HepG2 (cell line): ENCODE data around the gene ING2. TPM values are rescaled to one million over a fixed set of nuclear protein-coding genes. Genes with fewer than 3 reads are reported as not detected.

Experiments used
- ATAC-seq: fragments of 200-7000 bp; cut with Tn5 transposase; 3 replicates; pipeline ENCODE4 v1.9.1; 2020; ENCODE audit warnings: mild to moderate bottlenecking, moderate library complexity
- BruUV-seq: library from RNA; stranded (reverse); fragments of 400-500 nt; replicated peaks from 2 replicates; lab custom pipeline; 2021; lab: Mats Ljungman, UMichigan
- CTCF ChIA-PET: fragments of 300-600 bp; formaldehyde crosslinking; extraction: SDS; loops from one replicate; lab custom pipeline; 2021; ENCODE audit warnings: low total read pairs, inconsistent platforms, low intra/inter-chr PET ratio; lab: Yijun Ruan, JAX
- POLR2A ChIA-PET: fragments of 350-600 bp; sonication (Branson Sonifier 250); formaldehyde crosslinking; loops from one replicate; lab custom pipeline; 2020; ENCODE audit warnings: antibody characterized with exemption, inconsistent platforms; lab: Yijun Ruan, JAX
- DNase-seq: peaks from one replicate; pipeline ENCODE4 v3.0.0-alpha.2; 2015; ENCODE audit warnings: low spot score
- FAIRE-seq: peaks from 3 replicates; lab custom pipeline; 2011; peaks lifted over from hg19 to GRCh38; lab: Jason Lieb, UNC
- H2AFZ ChIP-seq: one replicate; pipeline ENCODE4 v1.6.1; 2011; ENCODE audit warnings: low read length, inconsistent platforms
- H3K27ac ChIP-seq: fragments of 300-600 bp; 3 replicates; pipeline ENCODE4 v1.8.0; 2011; ENCODE audit warnings: mixed run types, mild to moderate bottlenecking, mixed read lengths, low read length, inconsistent platforms; ENCODE audit not compliant: insufficient read depth; ENCODE audit errors: extremely low read length
- H3K27me3 ChIP-seq, 2 experiments: fragments of 200-600 bp in 1 of 2; 2 replicates in 1 of 2; 3 replicates in 1 of 2; pipeline versions ENCODE4 v1.6.0 to v1.8.0; 2011; ENCODE audit warnings: low read length in 2 of 2, mild to moderate bottlenecking in 2 of 2, moderate library complexity in 2 of 2, inconsistent platforms in 1 of 2; ENCODE audit not compliant: insufficient read depth in 2 of 2, control insufficient read depth in 1 of 2
- H3K36me3 ChIP-seq, 2 experiments: fragments of 200-600 bp in 1 of 2; replicated peaks in 1 of 2; 2 replicates in 1 of 2; 3 replicates in 1 of 2; pipeline versions ENCODE4 v1.5.1 to v1.8.0; 2011; ENCODE audit warnings: low read length in 2 of 2, inconsistent platforms in 1 of 2; ENCODE audit not compliant: insufficient read depth in 2 of 2, control insufficient read depth in 1 of 2
- H3K4me1 ChIP-seq: 2 replicates; pipeline ENCODE4 v1.5.1; 2012; ENCODE audit warnings: low read length, inconsistent platforms; ENCODE audit not compliant: insufficient read depth
- H3K4me2 ChIP-seq: 2 replicates; pipeline ENCODE4 v1.6.0; 2011; ENCODE audit warnings: low read depth, low read length, inconsistent platforms
- H3K4me3 ChIP-seq, 3 experiments: fragments of 200-600 bp in 1 of 3; sonication (generic), shearing (Covaris generic) in 1 of 3; replicated peaks in 1 of 3; 2 replicates each; pipeline ENCODE4 v1.5.1; 2011 to 2016; ENCODE audit warnings: low read length in 3 of 3, inconsistent platforms in 2 of 3, low read depth in 2 of 3, mild to moderate bottlenecking in 2 of 3, control low read depth in 1 of 3, mixed read lengths in 1 of 3; ENCODE audit not compliant: insufficient read depth in 1 of 3
- H3K79me2 ChIP-seq: one replicate; pipeline ENCODE4 v1.6.1; 2011; ENCODE audit warnings: low read length, inconsistent platforms; ENCODE audit not compliant: insufficient read depth
- H3K9ac ChIP-seq: 2 replicates; pipeline ENCODE4 v1.6.0; 2011; ENCODE audit warnings: mild to moderate bottlenecking, low read depth, low read length, inconsistent platforms; ENCODE audit not compliant: insufficient read depth
- H3K9me3 ChIP-seq: 2 replicates; pipeline ENCODE4 v1.5.1; 2012; ENCODE audit warnings: mild to moderate bottlenecking, low read length
- H4K20me1 ChIP-seq: 2 replicates; pipeline ENCODE4 v1.6.0; 2011; ENCODE audit warnings: inconsistent platforms, mild to moderate bottlenecking, low read length, moderate library complexity; ENCODE audit not compliant: insufficient read depth
- HBP1 ChIP-seq: IDR thresholded peaks from 2 replicates; pipeline ENCODE4 v1.6.1; 2016; ENCODE audit warnings: low read depth, control low read depth
- HCFC1 ChIP-seq: fragments of 150-350 bp; IDR thresholded peaks from 2 replicates; pipeline ENCODE4 v1.6.1; 2014; ENCODE audit warnings: low read depth, low read length
- MAX ChIP-seq: IDR thresholded peaks from 2 replicates; pipeline ENCODE4 v1.6.1; 2012; ENCODE audit warnings: inconsistent platforms
- RBM22 ChIP-seq: fragments of 200-400 bp; formaldehyde crosslinking; optimal IDR thresholded peaks from 2 replicates; pipeline ENCODE3; 2017; ENCODE audit warnings: mild to moderate bottlenecking, low read length, moderate library complexity
- RNF2 ChIP-seq: fragments of 450-650 bp; conservative IDR thresholded peaks from 2 replicates; pipeline ENCODE4 v1.6.1; 2016; ENCODE audit warnings: low read depth
- SIN3A ChIP-seq: IDR thresholded peaks from 2 replicates; pipeline ENCODE4 v1.6.1; 2011; ENCODE audit warnings: low read depth, mild to moderate bottlenecking, control low read depth, low read length, borderline replicate concordance
- SIN3B ChIP-seq: fragments of 150-350 bp; IDR thresholded peaks from 2 replicates; pipeline ENCODE4 v1.6.1; 2014; ENCODE audit warnings: low read length
- SKI ChIP-seq: fragments of 450-650 bp; IDR thresholded peaks from one replicate; pipeline ENCODE4 v1.6.1; 2018; ENCODE audit warnings: mild to moderate bottlenecking; ENCODE audit not compliant: partially characterized antibody
- SMAD1 ChIP-seq: sonication (generic); formaldehyde crosslinking; IDR thresholded peaks from 2 replicates; pipeline ENCODE4 v1.4.0; 2020; ENCODE audit warnings: missing genetic modification reagents, low read depth, mild to moderate bottlenecking, borderline replicate concordance
- SP140L ChIP-seq: sonication (generic); formaldehyde crosslinking; IDR thresholded peaks from 2 replicates; pipeline ENCODE4 v1.4.0; 2020; ENCODE audit warnings: missing genetic modification reagents, borderline replicate concordance
- XRCC5 ChIP-seq: fragments of 200-400 bp; formaldehyde crosslinking; optimal IDR thresholded peaks from 2 replicates; pipeline ENCODE3; 2017; ENCODE audit warnings: mild to moderate bottlenecking, low read length
- ZFP36L2 ChIP-seq: sonication (generic); formaldehyde crosslinking; IDR thresholded peaks from 2 replicates; pipeline ENCODE4 v1.4.0; 2020; ENCODE audit warnings: missing genetic modification reagents
- ZIK1 ChIP-seq: sonication (generic); formaldehyde crosslinking; IDR thresholded peaks from 2 replicates; pipeline ENCODE4 v1.5.0; 2020; ENCODE audit warnings: mild to moderate bottlenecking, low read depth, missing genetic modification reagents, borderline replicate concordance
- ZNF652 ChIP-seq: IDR thresholded peaks from 2 replicates; pipeline ENCODE4 v1.6.1; 2016; ENCODE audit warnings: low read depth, borderline replicate concordance
- WGBS: methylation state at CpG from one replicate; pipeline ENCODE4 v1.1.6; 2017; ENCODE audit warnings: low lambda C conversion rate; 5-methylcytosine and 5-hydroxymethylcytosine counted together
- in situ Hi-C: cut with HindIII; loops from 2 replicates; pipeline ENCODE4 v1.10.0; 2017; ENCODE audit warnings: low pct_unique_long_range_greater_than_20kb; ENCODE audit not compliant: extremely low pct_ligation_motif_present
- intact Hi-C: fragments of 100-400 bp; cut with micrococcal nuclease; formaldehyde crosslinking; loops from one replicate; pipeline ENCODE4 v1.10.0; 2022; ENCODE audit not compliant: unreplicated experiment
- polyA plus RNA-seq, 8 experiments: library from polyadenylated mRNA; depleted of rRNA in 3 of 8; stranded (reverse) in 7 of 8; unstranded in 1 of 8; fragments of >200 nt; fragmentation: Illumina TruSeq in 4 of 8; extraction: Trizol in 4 of 8; gene quantifications; 2 replicates each; pipeline versions ENCODE4 v1.2.1 to v1.2.3, GENCODE V29; 2011 to 2016; ENCODE audit warnings: low read depth in 4 of 8, missing spikeins in 1 of 8, mixed read lengths in 1 of 8; ENCODE audit not compliant: insufficient read depth in 1 of 8
- total RNA-seq, 5 experiments: library from RNA; depleted of rRNA; stranded (reverse); fragments of >200 nt; fragmentation: Illumina TruSeq; extraction: Trizol; gene quantifications; 2 replicates each; pipeline ENCODE4 v1.2.3, GENCODE V29; 2016; ENCODE audit warnings: low read depth in 1 of 5

ING2 gene
- total and polyA plus RNA-seq, 2 of the 13 experiments (the other 11 are each of a cell fraction or from before 2014, with no cell fraction given) = 6.6 to 12.4 TPM

- peak overlapping the region; percentile 89 for H3K4me2 ChIP-seq
- no peaks in the 10 kb centered on the region for H3K9me3 ChIP-seq
- peaks cover 41% of the 10 kb centered on the region for H3K4me1 ChIP-seq
- no peaks in the 10 kb centered on the region; a peak in 1 of 5 replicates for H3K27me3 ChIP-seq
- BruUV-seq = TSS peak; percentile 78
- peak overlapping the region; percentile 91 for H3K27ac ChIP-seq
- peaks cover 4 to 13% of the 10 kb centered on the region in 2 experiments; a peak in 4 of 5 replicates for H3K36me3 ChIP-seq
- peaks cover 45% of the 10 kb centered on the region for H3K79me2 ChIP-seq
- WGBS = under 1% methylated on average over 9 of the region's 14 CpGs
- intact Hi-C loops = loop anchor here (1.0 kb wide), 1 partner anchor 153 kb away; the partner anchor contains the start of genes RWDD4 and TRAPPC11
- ChIA-PET POLR2A (interaction anchor here (0.9 to 1.8 kb wide), 4 partner anchors 60 to 112 kb away, joined by 3 to 9 read pairs (median 3); partner anchors contain the start of gene CDKN2AIP), CTCF (no interaction called here)
- no peak overlapping the region for H2AFZ ChIP-seq
- ATAC-seq = no peak
- H3K4me3 ChIP-seq = peak overlapping the region; percentile 84 to 99 (median 97)
- peaks cover 13% of the 10 kb centered on the region for H4K20me1 ChIP-seq
- in situ Hi-C loops = no loop called here
- FAIRE-seq = no peak
- no peak for DNase-seq
- TF ChIP-seq ZNF652 (CRISPR knock-in tag) (peak; percentile 79; the same call in 1 of the 2 replicates), RBM22 (peak; percentile 88), RNF2 (0 out of 2 replicates have a peak, but pooled peaks have one; percentile 5), MAX (peak; percentile 4; the same call in 1 of the 2 replicates), SP140L (CRISPR knock-in tag) (no peak), ZFP36L2 (CRISPR knock-in tag) (no peak), SIN3A (peak; percentile 99), SMAD1 (CRISPR knock-in tag) (no peak), XRCC5 (peak; percentile 27), SIN3B (peak; percentile 44; the same call in 1 of the 2 replicates), SKI (no peak), HCFC1 (no peak), ZIK1 (CRISPR knock-in tag) (0 out of 2 replicates have a peak, but pooled peaks have one; percentile 10), HBP1 (0 out of 2 replicates have a peak, but pooled peaks have one; percentile 60)
- H3K9ac ChIP-seq = peak overlapping the region; percentile 85
These were observed 1.5 kb downstream of the ING2 start for GRCh38 chr4:183506389-183506735.
